BJ (cell line): ENCODE data around the gene CKAP2L. TPM values are rescaled to one million over a fixed set of nuclear protein-coding genes. Genes with fewer than 3 reads are reported as not detected.

Source experiments
- CTCF ChIA-PET: fragments of 350-600 bp; formaldehyde crosslinking; extraction: SDS; loops from one replicate; lab custom pipeline; 2021; ENCODE audit warnings: antibody characterized with exemption, inconsistent platforms; lab: Yijun Ruan, JAX
- POLR2A ChIA-PET: fragments of 300-600 bp; sonication (Branson Sonifier 250); formaldehyde crosslinking; extraction: SDS; loops from one replicate; lab custom pipeline; 2021; ENCODE audit warnings: antibody characterized with exemption; lab: Charles Lee
- DNase-seq: peaks from one replicate; pipeline ENCODE4 v3.0.0-alpha.2; 2011; ENCODE audit warnings: low read depth
- H3K27me3 ChIP-seq: 2 replicates; pipeline ENCODE4 v1.6.0; 2011; ENCODE audit warnings: low read length; ENCODE audit not compliant: control insufficient read depth, insufficient read depth
- H3K36me3 ChIP-seq: 2 replicates; pipeline ENCODE4 v1.5.1; 2011; ENCODE audit warnings: low read length; ENCODE audit not compliant: control insufficient read depth, insufficient read depth
- H3K4me3 ChIP-seq: 2 replicates; pipeline ENCODE4 v1.5.1; 2011; ENCODE audit warnings: low read depth, mild to moderate bottlenecking, control low read depth, low read length
- polyA plus RNA-seq: library from polyadenylated mRNA; depleted of rRNA; stranded (reverse); fragments of >200 nt; gene quantifications from 2 replicates; pipeline ENCODE4 v1.2.3, GENCODE V29; 2011
- TF ChIP-seq, protein P1 (sequence below): IDR thresholded peaks from 2 replicates; pipeline ENCODE4 v1.5.1; 2011; ENCODE audit warnings: low read depth, mild to moderate bottlenecking, control low read depth, inconsistent platforms, low read length, moderate library complexity; ENCODE audit not compliant: insufficient read depth

CKAP2L gene
- polyA plus RNA-seq, 1 experiment: 3.3 TPM

DNA sequence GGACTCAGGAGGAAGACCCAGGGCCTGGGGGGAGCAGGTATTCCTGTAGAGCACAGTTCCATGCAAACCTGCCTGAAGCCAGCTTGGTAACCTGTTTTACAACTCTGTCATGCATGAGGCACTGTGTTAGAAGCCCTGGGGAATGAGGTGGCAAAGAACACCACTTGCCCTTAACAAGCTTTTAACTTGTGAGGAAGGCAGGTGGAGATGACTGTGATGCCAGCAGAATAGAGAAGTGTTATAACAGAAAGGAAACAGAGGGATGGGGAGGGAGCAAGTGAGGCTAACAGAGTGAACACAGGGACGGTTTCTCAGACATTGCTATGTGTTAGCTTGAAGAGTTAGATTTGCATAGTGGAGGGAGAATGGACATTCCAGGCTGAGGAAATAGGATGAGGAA lies 31.4 kb upstream of the CKAP2L start:
- CTCF ChIA-PET: interaction anchor here (1.5 kb wide), 1 partner anchor 19 kb away, joined by 3 read pairs; no protein-coding TSS in a partner anchor
- no peak for DNase-seq
- TF ChIP-seq, protein P1, sequence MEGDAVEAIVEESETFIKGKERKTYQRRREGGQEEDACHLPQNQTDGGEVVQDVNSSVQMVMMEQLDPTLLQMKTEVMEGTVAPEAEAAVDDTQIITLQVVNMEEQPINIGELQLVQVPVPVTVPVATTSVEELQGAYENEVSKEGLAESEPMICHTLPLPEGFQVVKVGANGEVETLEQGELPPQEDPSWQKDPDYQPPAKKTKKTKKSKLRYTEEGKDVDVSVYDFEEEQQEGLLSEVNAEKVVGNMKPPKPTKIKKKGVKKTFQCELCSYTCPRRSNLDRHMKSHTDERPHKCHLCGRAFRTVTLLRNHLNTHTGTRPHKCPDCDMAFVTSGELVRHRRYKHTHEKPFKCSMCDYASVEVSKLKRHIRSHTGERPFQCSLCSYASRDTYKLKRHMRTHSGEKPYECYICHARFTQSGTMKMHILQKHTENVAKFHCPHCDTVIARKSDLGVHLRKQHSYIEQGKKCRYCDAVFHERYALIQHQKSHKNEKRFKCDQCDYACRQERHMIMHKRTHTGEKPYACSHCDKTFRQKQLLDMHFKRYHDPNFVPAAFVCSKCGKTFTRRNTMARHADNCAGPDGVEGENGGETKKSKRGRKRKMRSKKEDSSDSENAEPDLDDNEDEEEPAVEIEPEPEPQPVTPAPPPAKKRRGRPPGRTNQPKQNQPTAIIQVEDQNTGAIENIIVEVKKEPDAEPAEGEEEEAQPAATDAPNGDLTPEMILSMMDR: no peak
- H3K27me3 ChIP-seq: no peaks in the 10 kb centered on the region
- no peaks in the 10 kb centered on the region for H3K36me3 ChIP-seq
- POLR2A ChIA-PET: no interaction called here
- no peak overlapping the region for H3K4me3 ChIP-seq

DNA sequence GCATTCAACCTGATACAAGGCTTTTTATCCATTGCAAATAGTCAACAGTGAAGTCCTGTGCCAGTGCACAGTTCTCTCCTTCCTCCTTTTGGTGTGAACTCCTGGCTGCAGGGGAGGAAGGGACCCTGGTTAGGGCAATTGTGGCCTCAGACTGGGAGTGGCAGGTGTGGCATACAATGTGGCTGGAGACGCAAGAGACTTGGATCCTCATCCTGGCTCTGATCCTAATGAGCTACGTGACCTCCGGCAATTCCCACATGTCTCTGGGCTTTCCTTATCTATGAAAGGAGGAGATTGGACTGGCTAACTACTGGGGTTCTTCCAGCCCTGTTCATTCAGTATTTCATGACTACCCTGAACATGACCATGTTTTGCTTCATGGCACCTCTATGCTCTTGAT lies 30.4 kb upstream of the CKAP2L start:
- H3K36me3 ChIP-seq: no peaks in the 10 kb centered on the region
- H3K4me3 ChIP-seq: no peak overlapping the region
- TF ChIP-seq, protein P1: no peak
- DNase-seq: no peak
- H3K27me3 ChIP-seq: no peaks in the 10 kb centered on the region
- POLR2A ChIA-PET: no interaction called here
- CTCF ChIA-PET: interaction anchor here (0.8 to 1.5 kb wide), 2 partner anchors 20 to 146 kb away, joined by 3 read pairs; no protein-coding TSS in a partner anchor

DNA sequence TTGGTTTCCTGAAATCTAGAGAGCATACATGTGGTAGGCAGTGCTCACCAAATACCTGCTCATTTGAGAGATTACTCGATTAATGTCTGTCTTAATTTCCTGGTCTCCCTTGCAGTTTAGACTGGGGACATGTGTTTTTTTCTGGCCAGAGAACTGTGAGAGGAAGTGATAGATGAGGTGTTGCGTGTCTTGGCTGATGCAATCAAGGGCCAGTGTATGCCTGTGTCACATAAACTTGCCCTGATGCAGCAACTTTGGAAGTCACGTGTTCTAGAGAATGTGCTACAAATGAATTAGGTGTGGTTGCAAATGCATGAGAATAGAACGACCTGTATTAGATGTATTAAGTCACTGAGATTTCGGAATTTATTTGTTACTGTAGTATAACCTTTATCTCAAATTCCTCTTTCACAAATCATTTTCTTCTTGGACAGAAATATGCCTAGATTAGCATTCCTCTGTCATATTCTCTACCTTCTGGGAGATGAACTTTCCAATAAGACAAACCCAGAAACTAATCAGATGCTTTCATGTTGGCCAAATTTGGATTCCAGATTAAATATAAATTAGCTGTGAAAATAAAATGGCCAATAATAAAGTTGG lies 29.8 kb upstream of the CKAP2L start:
- Histone ChIP-seq H3K4me3 (no peak overlapping the region), H3K27me3 (no peaks in the 10 kb centered on the region), H3K36me3 (no peaks in the 10 kb centered on the region)
- TF ChIP-seq, protein P1: no peak
- DNase-seq: peak; percentile 90
- ChIA-PET CTCF (interaction anchor here (0.8 kb wide), 1 partner anchor 146 kb away, joined by 3 read pairs; no protein-coding TSS in a partner anchor), POLR2A (no interaction called here)

DNA sequence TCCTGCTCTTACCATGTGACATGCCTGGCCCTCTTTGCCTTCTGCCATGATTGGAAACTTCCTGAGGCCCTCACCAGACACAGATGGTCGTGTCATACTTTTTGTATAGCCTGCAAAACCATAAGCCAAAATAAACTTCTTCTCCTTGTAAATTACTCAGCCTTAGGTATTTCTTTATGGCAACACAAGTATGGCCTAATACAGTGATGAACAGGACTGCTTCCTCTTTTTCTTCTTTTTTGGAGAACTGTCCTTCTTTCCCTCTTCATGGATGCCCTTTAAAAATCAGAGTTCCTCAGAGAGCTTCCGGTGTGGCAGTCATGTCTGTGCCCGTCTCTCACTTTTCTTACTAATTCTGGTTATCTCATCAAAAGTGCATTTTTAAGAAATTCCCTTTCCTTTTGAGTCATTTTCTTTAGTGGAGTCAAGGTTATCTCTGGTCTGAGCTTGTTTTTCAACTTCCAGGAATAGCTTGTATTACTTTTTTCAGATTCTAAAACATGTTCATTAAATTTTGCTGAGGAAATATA lies 29.1 kb upstream of the CKAP2L start:
- Histone ChIP-seq H3K36me3 (no peaks in the 10 kb centered on the region), H3K27me3 (no peaks in the 10 kb centered on the region), H3K4me3 (no peak overlapping the region)
- no peak for DNase-seq
- ChIA-PET POLR2A (no interaction called here), CTCF (no interaction called here)
- TF ChIP-seq, protein P1: no peak

DNA sequence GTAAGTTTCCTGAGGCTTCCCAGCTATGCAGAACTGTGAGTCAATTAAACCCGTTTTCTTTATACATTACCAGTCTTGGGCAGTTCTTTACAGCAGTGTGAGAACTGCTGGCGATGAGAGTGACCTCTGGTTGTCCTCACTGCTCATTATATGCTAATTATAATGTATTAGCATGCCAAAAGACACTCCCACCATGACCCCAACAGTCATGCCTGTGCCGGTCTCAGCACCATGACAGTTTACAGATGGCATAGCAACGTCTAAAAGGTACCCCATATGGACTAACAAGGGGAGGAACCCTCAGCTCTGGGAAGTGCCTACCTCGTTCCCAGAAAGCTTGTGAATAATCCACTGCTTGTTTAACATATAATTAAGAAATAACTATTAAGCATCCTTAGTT lies 28.0 kb upstream of the CKAP2L start:
- ChIA-PET POLR2A (no interaction called here), CTCF (interaction anchor here (1.5 kb wide), 1 partner anchor 9 kb away, joined by 5 read pairs; no protein-coding TSS in a partner anchor)
- Histone ChIP-seq H3K36me3 (no peaks in the 10 kb centered on the region), H3K27me3 (no peaks in the 10 kb centered on the region), H3K4me3 (no peak overlapping the region)
- no peak for DNase-seq
- TF ChIP-seq, protein P1: no peak
